ENCODE data around the gene LRRC75A. TPM values are rescaled to one million over a fixed set of nuclear protein-coding genes. Genes with fewer than 3 reads are reported as not detected.

LRRC75A gene
- total and polyA plus RNA-seq, 2 of the 13 experiments (the other 11 are each of a cell fraction or from before 2014, with no cell fraction given) = 0.03 TPM; not detected in 1

DNA sequence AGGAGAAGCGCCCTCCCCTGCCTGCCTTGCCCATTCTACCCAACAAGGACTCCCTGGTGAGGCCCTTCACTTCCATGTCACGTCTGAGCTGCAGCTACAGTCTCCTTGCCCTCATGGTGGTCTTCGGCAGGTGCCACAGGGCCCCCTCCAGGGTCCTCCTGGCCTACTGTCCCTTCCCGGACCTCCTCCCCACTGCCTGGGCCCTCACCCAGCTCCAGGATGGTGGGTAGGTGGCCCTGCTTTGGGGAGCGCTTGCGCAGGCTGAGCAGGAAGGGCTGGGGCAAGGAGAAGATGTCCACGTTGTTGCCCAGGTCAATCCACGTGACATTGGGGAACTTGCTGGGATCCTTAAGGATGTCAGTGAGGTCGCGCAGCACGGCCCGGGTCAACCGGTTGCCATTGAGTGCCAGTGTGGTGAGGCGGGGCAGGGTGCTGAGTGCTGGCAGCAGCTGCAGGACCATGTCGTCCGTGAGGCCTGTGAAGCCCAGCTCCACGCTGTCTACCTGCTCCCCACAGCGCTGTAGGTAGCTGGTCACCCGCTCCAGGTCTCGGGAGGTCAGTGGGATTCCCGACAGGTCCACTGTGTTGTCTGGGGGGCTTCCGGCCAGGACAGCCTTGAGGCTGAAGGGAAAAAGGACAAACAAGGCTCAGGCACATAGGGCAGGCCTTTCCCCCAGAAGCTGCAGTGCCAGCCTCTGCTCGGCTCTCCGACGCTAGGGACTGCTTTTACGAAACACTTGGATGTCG is 48.3 kb downstream of the LRRC75A start (continued):
- TF ChIP-seq, protein P1, sequence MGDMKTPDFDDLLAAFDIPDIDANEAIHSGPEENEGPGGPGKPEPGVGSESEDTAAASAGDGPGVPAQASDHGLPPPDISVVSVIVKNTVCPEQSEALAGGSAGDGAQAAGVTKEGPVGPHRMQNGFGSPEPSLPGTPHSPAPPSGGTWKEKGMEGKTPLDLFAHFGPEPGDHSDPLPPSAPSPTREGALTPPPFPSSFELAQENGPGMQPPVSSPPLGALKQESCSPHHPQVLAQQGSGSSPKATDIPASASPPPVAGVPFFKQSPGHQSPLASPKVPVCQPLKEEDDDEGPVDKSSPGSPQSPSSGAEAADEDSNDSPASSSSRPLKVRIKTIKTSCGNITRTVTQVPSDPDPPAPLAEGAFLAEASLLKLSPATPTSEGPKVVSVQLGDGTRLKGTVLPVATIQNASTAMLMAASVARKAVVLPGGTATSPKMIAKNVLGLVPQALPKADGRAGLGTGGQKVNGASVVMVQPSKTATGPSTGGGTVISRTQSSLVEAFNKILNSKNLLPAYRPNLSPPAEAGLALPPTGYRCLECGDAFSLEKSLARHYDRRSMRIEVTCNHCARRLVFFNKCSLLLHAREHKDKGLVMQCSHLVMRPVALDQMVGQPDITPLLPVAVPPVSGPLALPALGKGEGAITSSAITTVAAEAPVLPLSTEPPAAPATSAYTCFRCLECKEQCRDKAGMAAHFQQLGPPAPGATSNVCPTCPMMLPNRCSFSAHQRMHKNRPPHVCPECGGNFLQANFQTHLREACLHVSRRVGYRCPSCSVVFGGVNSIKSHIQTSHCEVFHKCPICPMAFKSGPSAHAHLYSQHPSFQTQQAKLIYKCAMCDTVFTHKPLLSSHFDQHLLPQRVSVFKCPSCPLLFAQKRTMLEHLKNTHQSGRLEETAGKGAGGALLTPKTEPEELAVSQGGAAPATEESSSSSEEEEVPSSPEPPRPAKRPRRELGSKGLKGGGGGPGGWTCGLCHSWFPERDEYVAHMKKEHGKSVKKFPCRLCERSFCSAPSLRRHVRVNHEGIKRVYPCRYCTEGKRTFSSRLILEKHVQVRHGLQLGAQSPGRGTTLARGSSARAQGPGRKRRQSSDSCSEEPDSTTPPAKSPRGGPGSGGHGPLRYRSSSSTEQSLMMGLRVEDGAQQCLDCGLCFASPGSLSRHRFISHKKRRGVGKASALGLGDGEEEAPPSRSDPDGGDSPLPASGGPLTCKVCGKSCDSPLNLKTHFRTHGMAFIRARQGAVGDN (CRISPR knock-in tag; IDR thresholded peaks at IDR 0.05) = peak; percentile 75
- TF ChIP-seq KLF6 (CRISPR knock-in tag; IDR thresholded peaks at IDR 0.05) = no peak; the same call in 1 of the 2 replicates
- 0 out of 2 replicates have a peak, but pooled peaks have one; percentile 16 for TF ChIP-seq CCDC6 (CRISPR knock-in tag; IDR thresholded peaks at IDR 0.05)
- peak; percentile 66; the same call in 1 of the 2 replicates for TF ChIP-seq ZNF547 (CRISPR knock-in tag; IDR thresholded peaks at IDR 0.05)
- no peak for TF ChIP-seq ZNF616 (CRISPR knock-in tag; IDR thresholded peaks at IDR 0.05; ENCODE audit: low read depth)
- TF ChIP-seq SYNCRIP (IDR thresholded peaks at IDR 0.05; ENCODE audit: insufficient read depth, low read depth, low read length) = no peak
- TF ChIP-seq POLR2G (IDR thresholded peaks at IDR 0.05; ENCODE audit: low read depth, low read length) = peak; percentile 8
- peak; percentile 87 for TF ChIP-seq ZBTB38 (CRISPR knock-in tag; IDR thresholded peaks at IDR 0.05)
- peak; percentile 82 for TF ChIP-seq KDM2A (CRISPR knock-in tag; IDR thresholded peaks at IDR 0.05; ENCODE audit: borderline replicate concordance, low read depth)
- peak; percentile 76 for TF ChIP-seq SRSF4 (IDR thresholded peaks at IDR 0.05; ENCODE audit: low read depth, low read length, poor library complexity, severe bottlenecking)
- no peak for TF ChIP-seq ZNF709 (CRISPR knock-in tag; IDR thresholded peaks at IDR 0.05)
- no peak for TF ChIP-seq PAX8 (CRISPR knock-in tag; IDR thresholded peaks at IDR 0.05; ENCODE audit: borderline replicate concordance)
- no peak for TF ChIP-seq ZNF775 (CRISPR knock-in tag; IDR thresholded peaks at IDR 0.05; ENCODE audit: borderline replicate concordance)
- no peak for TF ChIP-seq ETV5 (CRISPR knock-in tag; IDR thresholded peaks at IDR 0.05; ENCODE audit: borderline replicate concordance)
- TF ChIP-seq, protein P2, sequence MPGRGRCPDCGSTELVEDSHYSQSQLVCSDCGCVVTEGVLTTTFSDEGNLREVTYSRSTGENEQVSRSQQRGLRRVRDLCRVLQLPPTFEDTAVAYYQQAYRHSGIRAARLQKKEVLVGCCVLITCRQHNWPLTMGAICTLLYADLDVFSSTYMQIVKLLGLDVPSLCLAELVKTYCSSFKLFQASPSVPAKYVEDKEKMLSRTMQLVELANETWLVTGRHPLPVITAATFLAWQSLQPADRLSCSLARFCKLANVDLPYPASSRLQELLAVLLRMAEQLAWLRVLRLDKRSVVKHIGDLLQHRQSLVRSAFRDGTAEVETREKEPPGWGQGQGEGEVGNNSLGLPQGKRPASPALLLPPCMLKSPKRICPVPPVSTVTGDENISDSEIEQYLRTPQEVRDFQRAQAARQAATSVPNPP (CRISPR knock-in tag; IDR thresholded peaks at IDR 0.05) = peak; percentile 88; the same call in 1 of the 2 replicates
- TF ChIP-seq MAF1 (CRISPR knock-in tag; IDR thresholded peaks at IDR 0.05; ENCODE audit: borderline replicate concordance) = no peak
- TF ChIP-seq ZNF562 (CRISPR knock-in tag; IDR thresholded peaks at IDR 0.05; ENCODE audit: borderline replicate concordance) = 0 out of 2 replicates have a peak, but pooled peaks have one; percentile 47
- TF ChIP-seq TAF15 (IDR thresholded peaks at IDR 0.05; ENCODE audit: low read depth, low read length, poor library complexity, severe bottlenecking) = peak; percentile 46
- TF ChIP-seq ZNF225 (CRISPR knock-in tag; IDR thresholded peaks at IDR 0.05) = 0 out of 2 replicates have a peak, but pooled peaks have one; percentile 7
- TF ChIP-seq, protein P3, sequence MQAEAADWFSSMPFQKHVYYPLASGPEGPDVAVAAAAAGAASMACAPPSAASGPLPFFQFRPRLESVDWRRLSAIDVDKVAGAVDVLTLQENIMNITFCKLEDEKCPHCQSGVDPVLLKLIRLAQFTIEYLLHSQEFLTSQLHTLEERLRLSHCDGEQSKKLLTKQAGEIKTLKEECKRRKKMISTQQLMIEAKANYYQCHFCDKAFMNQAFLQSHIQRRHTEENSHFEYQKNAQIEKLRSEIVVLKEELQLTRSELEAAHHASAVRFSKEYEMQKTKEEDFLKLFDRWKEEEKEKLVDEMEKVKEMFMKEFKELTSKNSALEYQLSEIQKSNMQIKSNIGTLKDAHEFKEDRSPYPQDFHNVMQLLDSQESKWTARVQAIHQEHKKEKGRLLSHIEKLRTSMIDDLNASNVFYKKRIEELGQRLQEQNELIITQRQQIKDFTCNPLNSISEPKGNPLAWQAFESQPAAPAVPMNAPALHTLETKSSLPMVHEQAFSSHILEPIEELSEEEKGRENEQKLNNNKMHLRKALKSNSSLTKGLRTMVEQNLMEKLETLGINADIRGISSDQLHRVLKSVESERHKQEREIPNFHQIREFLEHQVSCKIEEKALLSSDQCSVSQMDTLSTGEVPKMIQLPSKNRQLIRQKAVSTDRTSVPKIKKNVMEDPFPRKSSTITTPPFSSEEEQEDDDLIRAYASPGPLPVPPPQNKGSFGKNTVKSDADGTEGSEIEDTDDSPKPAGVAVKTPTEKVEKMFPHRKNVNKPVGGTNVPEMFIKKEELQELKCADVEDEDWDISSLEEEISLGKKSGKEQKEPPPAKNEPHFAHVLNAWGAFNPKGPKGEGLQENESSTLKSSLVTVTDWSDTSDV (CRISPR knock-in tag; IDR thresholded peaks at IDR 0.05) = 0 out of 2 replicates have a peak, but pooled peaks have one; percentile 68
- peak; percentile 63; the same call in 1 of the 2 replicates for TF ChIP-seq ARID2 (CRISPR knock-in tag; IDR thresholded peaks at IDR 0.05; ENCODE audit: borderline replicate concordance)
